Activated T-cell treated with anti-CD3 and anti-CD28 coated beads, Interleukin-2, amount 50 U/mL, for 72 hours (primary cell): ENCODE measurements around the gene MIX23. TPM values are rescaled to one million over a fixed set of nuclear protein-coding genes. Genes with fewer than 3 reads are reported as not detected.

Source experiments
- ATAC-seq, 2 donors: fragments of 150-1000 bp; cut with Tn5 transposase; replicated peaks in 1 of 2; 2 replicates each; pipeline ENCODE4 v1.10.0; 2021; ENCODE audit warnings: moderate library complexity in 2 of 2, mild to moderate bottlenecking in 1 of 2
- DNase-seq, 2 donors: peaks; one replicate each; pipeline ENCODE4 v3.0.0; 2021 to 2022; ENCODE audit warnings: mixed read lengths in 1 of 2
- H3K27ac Mint-ChIP-seq: one replicate; pipeline ENCODE4 v1.8.0; 2022; ENCODE audit warnings: mild to moderate bottlenecking, moderate library complexity, mixed read lengths
- H3K27me3 Mint-ChIP-seq: one replicate; pipeline ENCODE4 v1.8.0; 2022; ENCODE audit warnings: low read depth, mixed read lengths
- H3K36me3 Mint-ChIP-seq, 2 donors: one replicate each; pipeline ENCODE4 v1.8.0; 2022; ENCODE audit warnings: mixed read lengths in 2 of 2, mild to moderate bottlenecking in 1 of 2; ENCODE audit not compliant: insufficient read depth in 2 of 2
- H3K4me1 Mint-ChIP-seq: one replicate; pipeline ENCODE4 v1.8.0; 2022; ENCODE audit warnings: low read depth, mixed read lengths
- H3K4me3 Mint-ChIP-seq, 2 donors: one replicate each; pipeline ENCODE4 v1.8.0; 2022; ENCODE audit warnings: mild to moderate bottlenecking in 2 of 2, mixed read lengths in 2 of 2, moderate library complexity in 2 of 2
- H3K9me3 Mint-ChIP-seq, 2 donors: one replicate each; pipeline ENCODE4 v1.8.0; 2022; ENCODE audit warnings: mixed read lengths in 2 of 2
- total RNA-seq, 2 donors: library from RNA; stranded (reverse); gene quantifications; one replicate each; pipeline ENCODE4 v1.2.3, GENCODE V29; 2022

The MIX23 gene
- total RNA-seq, 2 donors from 2014 or later, result 94.0 to 133 TPM

GRCh38 chr3:122407946-122408345 lies 24.9 kb upstream of the MIX23 start:
- DNase-seq, result no peak
- H3K9me3 Mint-ChIP-seq, result no peaks in the 10 kb centered on the region
- peaks cover 10 to 19% of the 10 kb centered on the region in 2 donors for H3K36me3 Mint-ChIP-seq
- no peak overlapping the region for H3K4me3 Mint-ChIP-seq
- peaks cover 31% of the 10 kb centered on the region for H3K4me1 Mint-ChIP-seq
- H3K27me3 Mint-ChIP-seq, result no peaks in the 10 kb centered on the region
- ATAC-seq, result no peak
- H3K27ac Mint-ChIP-seq, result peak overlapping the region; percentile 38

- DNase-seq (peak; percentile 10 to 25), ATAC-seq (peak; percentile 61 to 64)
- Mint-ChIP-seq H3K36me3 (peaks cover 10 to 15% of the 10 kb centered on the region in 2 donors), H3K4me3 (no peak overlapping the region), H3K4me1 (peaks cover 28% of the 10 kb centered on the region), H3K27ac (peak overlapping the region; percentile 64), H3K27me3 (no peaks in the 10 kb centered on the region), H3K9me3 (no peaks in the 10 kb centered on the region)
Measured at GRCh38 chr3:122406198-122406597, 23.2 kb upstream of the MIX23 start.

- no peak overlapping the region for H3K4me3 Mint-ChIP-seq
- ATAC-seq (no peak), DNase-seq (no peak)
- H3K27ac Mint-ChIP-seq, result no peak overlapping the region
- H3K36me3 Mint-ChIP-seq, result peaks cover 8 to 13% of the 10 kb centered on the region in 2 donors
- H3K27me3 Mint-ChIP-seq, result no peaks in the 10 kb centered on the region
- H3K9me3 Mint-ChIP-seq, result no peaks in the 10 kb centered on the region
- peaks cover 18% of the 10 kb centered on the region for H3K4me1 Mint-ChIP-seq
Measured at GRCh38 chr3:122405015-122405414, 22.0 kb upstream of the MIX23 start.

GRCh38 chr3:122403489-122403888 lies 20.5 kb upstream of the MIX23 start:
- H3K9me3 Mint-ChIP-seq, result no peaks in the 10 kb centered on the region
- peaks cover 16% of the 10 kb centered on the region for H3K4me1 Mint-ChIP-seq
- H3K4me3 Mint-ChIP-seq, result no peak overlapping the region
- peaks cover 4 to 7% of the 10 kb centered on the region in 2 donors for H3K36me3 Mint-ChIP-seq
- no peak for ATAC-seq
- no peaks in the 10 kb centered on the region for H3K27me3 Mint-ChIP-seq
- DNase-seq, result no peak
- no peak overlapping the region for H3K27ac Mint-ChIP-seq

- H3K27ac Mint-ChIP-seq, result no peak overlapping the region
- no peaks in the 10 kb centered on the region for H3K27me3 Mint-ChIP-seq
- DNase-seq (no peak), ATAC-seq (no peak)
- no peaks in the 10 kb centered on the region for H3K9me3 Mint-ChIP-seq
- no peak overlapping the region for H3K4me3 Mint-ChIP-seq
- H3K4me1 Mint-ChIP-seq, result peaks cover 23% of the 10 kb centered on the region
- H3K36me3 Mint-ChIP-seq, result peaks cover 0 to 5% of the 10 kb centered on the region in 2 donors
Measured at GRCh38 chr3:122398920-122399319, 15.9 kb upstream of the MIX23 start.

- no peak overlapping the region for H3K4me3 Mint-ChIP-seq
- ATAC-seq (no peak), DNase-seq (no peak)
- H3K4me1 Mint-ChIP-seq, result peaks cover 23% of the 10 kb centered on the region
- H3K27me3 Mint-ChIP-seq, result no peaks in the 10 kb centered on the region
- no peaks in the 10 kb centered on the region for H3K9me3 Mint-ChIP-seq
- no peaks in the 10 kb centered on the region for H3K36me3 Mint-ChIP-seq
- no peak overlapping the region for H3K27ac Mint-ChIP-seq
Measured at GRCh38 chr3:122397201-122397600, 14.2 kb upstream of the MIX23 start.

GRCh38 chr3:122396511-122396910 lies 13.5 kb upstream of the MIX23 start:
- Mint-ChIP-seq H3K27ac (peak overlapping the region; percentile 80), H3K36me3 (no peaks in the 10 kb centered on the region)

GRCh38 chr3:122395582-122395981 lies 12.6 kb upstream of the MIX23 start:
- ATAC-seq, result no peak
- no peak for DNase-seq
- H3K27me3 Mint-ChIP-seq, result no peaks in the 10 kb centered on the region
- H3K27ac Mint-ChIP-seq, result no peak overlapping the region
- peaks cover 23% of the 10 kb centered on the region for H3K4me1 Mint-ChIP-seq
- no peaks in the 10 kb centered on the region for H3K9me3 Mint-ChIP-seq
- H3K36me3 Mint-ChIP-seq, result no peaks in the 10 kb centered on the region
- H3K4me3 Mint-ChIP-seq, result no peak overlapping the region

More at GRCh38 chr3:122396511-122396910, 13.5 kb upstream of the MIX23 start:
- Mint-ChIP-seq H3K27me3 (no peaks in the 10 kb centered on the region), H3K9me3 (no peaks in the 10 kb centered on the region), H3K4me1 (peaks cover 23% of the 10 kb centered on the region), H3K4me3 (no peak overlapping the region)
- ATAC-seq (no peak), DNase-seq (no peak)

- no peaks in the 10 kb centered on the region for H3K9me3 Mint-ChIP-seq
- DNase-seq, result no peak
- H3K27ac Mint-ChIP-seq, result no peak overlapping the region
- H3K4me3 Mint-ChIP-seq, result no peak overlapping the region
- no peaks in the 10 kb centered on the region for H3K36me3 Mint-ChIP-seq
- H3K4me1 Mint-ChIP-seq, result peaks cover 23% of the 10 kb centered on the region
- no peak for ATAC-seq
- no peaks in the 10 kb centered on the region for H3K27me3 Mint-ChIP-seq
Measured at GRCh38 chr3:122394173-122394572, 11.1 kb upstream of the MIX23 start.

- peaks cover 0 to 1% of the 10 kb centered on the region in 2 donors for H3K36me3 Mint-ChIP-seq
- peaks cover 27% of the 10 kb centered on the region for H3K4me1 Mint-ChIP-seq
- H3K27ac Mint-ChIP-seq, result peak overlapping the region; percentile 7
- ATAC-seq (no peak), DNase-seq (peak; percentile 8 to 22)
- no peaks in the 10 kb centered on the region for H3K27me3 Mint-ChIP-seq
- no peaks in the 10 kb centered on the region for H3K9me3 Mint-ChIP-seq
- H3K4me3 Mint-ChIP-seq, result no peak overlapping the region
Measured at GRCh38 chr3:122392868-122393844, 10.1 kb upstream of the MIX23 start.

- Mint-ChIP-seq H3K27ac (peak overlapping the region; percentile 45), H3K4me3 (no peak overlapping the region), H3K36me3 (peaks cover 0 to 1% of the 10 kb centered on the region in 2 donors), H3K27me3 (no peaks in the 10 kb centered on the region), H3K4me1 (peaks cover 40% of the 10 kb centered on the region), H3K9me3 (no peaks in the 10 kb centered on the region)
- DNase-seq (no peak), ATAC-seq (no peak)
Measured at GRCh38 chr3:122391681-122392446, 8.8 kb upstream of the MIX23 start.

- Mint-ChIP-seq H3K36me3 (peaks cover 5% of the 10 kb centered on the region in 2 donors), H3K27me3 (no peaks in the 10 kb centered on the region), H3K4me1 (peaks cover 41% of the 10 kb centered on the region), H3K9me3 (no peaks in the 10 kb centered on the region), H3K27ac (no peak overlapping the region), H3K4me3 (no peak overlapping the region)
- ATAC-seq (no peak), DNase-seq (no peak)
Measured at GRCh38 chr3:122390665-122391064, 7.6 kb upstream of the MIX23 start.

GRCh38 chr3:122389892-122390291 lies 6.9 kb upstream of the MIX23 start:
- H3K36me3 Mint-ChIP-seq, result peaks cover 5 to 6% of the 10 kb centered on the region in 2 donors
- no peak overlapping the region for H3K4me3 Mint-ChIP-seq
- H3K27me3 Mint-ChIP-seq, result no peaks in the 10 kb centered on the region
- DNase-seq, result no peak
- ATAC-seq, result no peak
- H3K9me3 Mint-ChIP-seq, result no peaks in the 10 kb centered on the region
- peaks cover 39% of the 10 kb centered on the region for H3K4me1 Mint-ChIP-seq
- peak overlapping the region; percentile 43 for H3K27ac Mint-ChIP-seq
